Superior temporal gyrus (tissue), 1 donor: ENCODE results near the gene ADPRM.
"Not testable (repeated sequence)": the region's sequence is repeated elsewhere in the genome, so short reads cannot be mapped to it uniquely, and the experiment has no call there.

Experiments
- DNase-seq: peaks from one replicate; pipeline ENCODE4 v3.0.0-alpha.2; 2016; ENCODE audit errors: extremely low spot score

The ADPRM gene

GRCh38 chr17:10699856-10700255, 2.5 kb downstream of the ADPRM start:
- no peak for DNase-seq

GRCh38 chr17:10702574-10702973, 5.2 kb downstream of the ADPRM start:
- no peak for DNase-seq

- no peak for DNase-seq
These were observed 8.3 kb downstream of the ADPRM start for GRCh38 chr17:10705727-10706126.

- no peak for DNase-seq
These were observed 15.9 kb downstream of the ADPRM start for GRCh38 chr17:10713318-10713717.

- DNase-seq = no peak
These were observed 18.8 kb downstream of the ADPRM start for GRCh38 chr17:10716218-10716617.

- no peak for DNase-seq
These were observed 21.2 kb downstream of the ADPRM start for GRCh38 chr17:10718547-10718946.

- DNase-seq = no peak
These were observed 27.3 kb downstream of the ADPRM start for GRCh38 chr17:10724546-10725195.

- DNase-seq = no peak
These were observed 27.9 kb downstream of the ADPRM start for GRCh38 chr17:10725262-10725661.

GRCh38 chr17:10726196-10726595, 28.8 kb downstream of the ADPRM start:
- DNase-seq = no peak

GRCh38 chr17:10727192-10727591, 29.8 kb downstream of the ADPRM start:
- DNase-seq = no peak

- no peak for DNase-seq
These were observed 31.0 kb downstream of the ADPRM start for GRCh38 chr17:10728331-10728892.

- DNase-seq = peak; percentile 31
These were observed 32.2 kb downstream of the ADPRM start, which contains the start of gene TMEM220 for GRCh38 chr17:10729334-10730193. TSS of gene TMEM220 (minus strand) at chr17:10730023. CDS start at chr17:10729851, 172 bp downstream.

GRCh38 chr17:10730247-10730646, 32.9 kb downstream of the ADPRM start:
- DNase-seq = not testable (repeated sequence)

- no peak for DNase-seq
These were observed 34.0 kb downstream of the ADPRM start for GRCh38 chr17:10731408-10731879.

GRCh38 chr17:10732121-10732520, 34.7 kb downstream of the ADPRM start:
- DNase-seq = not testable (repeated sequence)

- DNase-seq = no peak
These were observed 36.3 kb downstream of the ADPRM start for GRCh38 chr17:10733666-10734065.

GRCh38 chr17:10735251-10735650, 37.9 kb downstream of the ADPRM start:
- no peak for DNase-seq

GRCh38 chr17:10735821-10736220, 38.4 kb downstream of the ADPRM start:
- DNase-seq = no peak

GRCh38 chr17:10737168-10737622, 39.8 kb downstream of the ADPRM start:
- DNase-seq = peak; percentile 81

GRCh38 chr17:10737736-10738135, 40.3 kb downstream of the ADPRM start:
- no peak for DNase-seq

GRCh38 chr17:10738521-10739258, 41.3 kb downstream of the ADPRM start:
- DNase-seq = no peak

- DNase-seq = no peak
These were observed 42.0 kb downstream of the ADPRM start for GRCh38 chr17:10739386-10739785.
